Measurements from ENCODE around the gene CILP2.

DNA sequence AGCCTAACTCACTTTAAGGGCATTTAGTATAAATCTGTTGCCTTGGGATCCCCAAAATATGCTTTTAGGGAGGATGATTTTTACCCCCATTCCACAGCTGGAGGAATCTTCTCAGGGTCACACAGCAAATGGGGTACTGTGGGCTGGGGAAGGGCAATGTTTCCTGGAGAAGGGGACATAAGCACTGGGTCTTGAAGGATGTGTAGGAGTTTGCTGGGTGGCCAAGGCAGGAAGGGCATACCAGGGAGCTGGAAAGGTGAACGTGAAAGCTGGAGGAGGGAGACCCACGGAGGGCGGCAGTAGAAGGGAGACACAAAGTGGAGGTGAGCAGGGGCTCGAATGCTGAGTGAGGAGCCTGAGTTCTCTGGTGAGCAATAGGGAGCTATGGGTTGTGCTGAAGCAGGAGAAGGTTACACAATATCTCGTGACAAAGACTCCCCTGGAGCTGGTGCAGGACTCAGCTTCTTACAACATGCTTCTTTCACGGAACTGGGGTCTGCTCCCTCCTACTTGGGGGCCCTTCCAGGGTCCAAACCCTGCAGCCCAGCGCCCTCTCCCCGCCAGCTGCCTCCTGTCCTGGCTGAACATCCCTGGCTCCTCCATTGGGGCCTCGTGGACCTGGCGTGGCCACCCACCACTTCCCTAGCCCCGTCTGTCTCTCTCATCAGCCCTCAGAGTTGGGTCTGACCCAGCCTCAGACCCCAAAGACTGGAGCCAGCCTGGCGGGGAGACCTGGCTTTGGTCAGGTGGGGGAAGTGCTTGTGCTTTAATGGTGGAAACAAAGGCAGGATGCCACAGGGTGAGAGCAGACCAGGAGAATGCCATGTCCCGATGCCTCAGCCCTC, 11.1 kb downstream of the CILP2 start:
- TF ChIP-seq, protein P1, sequence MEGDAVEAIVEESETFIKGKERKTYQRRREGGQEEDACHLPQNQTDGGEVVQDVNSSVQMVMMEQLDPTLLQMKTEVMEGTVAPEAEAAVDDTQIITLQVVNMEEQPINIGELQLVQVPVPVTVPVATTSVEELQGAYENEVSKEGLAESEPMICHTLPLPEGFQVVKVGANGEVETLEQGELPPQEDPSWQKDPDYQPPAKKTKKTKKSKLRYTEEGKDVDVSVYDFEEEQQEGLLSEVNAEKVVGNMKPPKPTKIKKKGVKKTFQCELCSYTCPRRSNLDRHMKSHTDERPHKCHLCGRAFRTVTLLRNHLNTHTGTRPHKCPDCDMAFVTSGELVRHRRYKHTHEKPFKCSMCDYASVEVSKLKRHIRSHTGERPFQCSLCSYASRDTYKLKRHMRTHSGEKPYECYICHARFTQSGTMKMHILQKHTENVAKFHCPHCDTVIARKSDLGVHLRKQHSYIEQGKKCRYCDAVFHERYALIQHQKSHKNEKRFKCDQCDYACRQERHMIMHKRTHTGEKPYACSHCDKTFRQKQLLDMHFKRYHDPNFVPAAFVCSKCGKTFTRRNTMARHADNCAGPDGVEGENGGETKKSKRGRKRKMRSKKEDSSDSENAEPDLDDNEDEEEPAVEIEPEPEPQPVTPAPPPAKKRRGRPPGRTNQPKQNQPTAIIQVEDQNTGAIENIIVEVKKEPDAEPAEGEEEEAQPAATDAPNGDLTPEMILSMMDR (IDR thresholded peaks at IDR 0.05) = no peak
- TF ChIP-seq POLR2A (IDR thresholded peaks at IDR 0.05) = no peak

All from body of pancreas (tissue), 4 donors.